DMS53 treated with DMSO at 0.1 percent for 48 hours (cell line): ENCODE results near the gene TGFBR1.

Source experiments
- DNase-seq: peaks from one replicate; lab custom pipeline; 2025; ENCODE audit not compliant: unreplicated experiment; lab: John Stamatoyannopoulos, UW

The TGFBR1 gene

GRCh38 chr9:99167694-99168093, 62.8 kb downstream of the TGFBR1 start:
- no peak for DNase-seq

- no peak for DNase-seq
Measured at GRCh38 chr9:99169086-99169485, 64.2 kb downstream of the TGFBR1 start.

GRCh38 chr9:99169982-99170761, 65.3 kb downstream of the TGFBR1 start:
- no peak for DNase-seq

- no peak for DNase-seq
Measured at GRCh38 chr9:99171225-99172123, 66.6 kb downstream of the TGFBR1 start.

GRCh38 chr9:99172124-99173091, 67.5 kb downstream of the TGFBR1 start:
- DNase-seq: peak; percentile 71

GRCh38 chr9:99173570-99174504, 68.9 kb downstream of the TGFBR1 start:
- DNase-seq: peak; percentile 9

GRCh38 chr9:99176527-99177013, 71.7 kb downstream of the TGFBR1 start:
- DNase-seq: no peak

GRCh38 chr9:99177576-99178366, 72.9 kb downstream of the TGFBR1 start:
- DNase-seq: no peak

- DNase-seq: no peak
Measured at GRCh38 chr9:99178912-99179872, 74.3 kb downstream of the TGFBR1 start.

- no peak for DNase-seq
Measured at GRCh38 chr9:99180199-99180598, 75.3 kb downstream of the TGFBR1 start.

- DNase-seq: no peak
Measured at GRCh38 chr9:99180662-99181061, 75.7 kb downstream of the TGFBR1 start.

GRCh38 chr9:99181206-99181605, 76.3 kb downstream of the TGFBR1 start:
- no peak for DNase-seq

GRCh38 chr9:99181621-99182020, 76.7 kb downstream of the TGFBR1 start:
- DNase-seq: no peak

- no peak for DNase-seq
Measured at GRCh38 chr9:99182356-99182755, 77.4 kb downstream of the TGFBR1 start.

- DNase-seq: no peak
Measured at GRCh38 chr9:99183616-99184015, 78.7 kb downstream of the TGFBR1 start.

- DNase-seq: no peak
Measured at GRCh38 chr9:99184110-99184474, 79.2 kb downstream of the TGFBR1 start.

- peak; percentile 60 for DNase-seq
Measured at GRCh38 chr9:99184475-99185347, 79.8 kb downstream of the TGFBR1 start.
